ENCODE measurements around the gene GCLM. TPM values are rescaled to one million over a fixed set of nuclear protein-coding genes. Genes with fewer than 3 reads are reported as not detected.

The GCLM gene
- total RNA-seq, 1 experiment from 2014 or later: 28.9 TPM

DNA sequence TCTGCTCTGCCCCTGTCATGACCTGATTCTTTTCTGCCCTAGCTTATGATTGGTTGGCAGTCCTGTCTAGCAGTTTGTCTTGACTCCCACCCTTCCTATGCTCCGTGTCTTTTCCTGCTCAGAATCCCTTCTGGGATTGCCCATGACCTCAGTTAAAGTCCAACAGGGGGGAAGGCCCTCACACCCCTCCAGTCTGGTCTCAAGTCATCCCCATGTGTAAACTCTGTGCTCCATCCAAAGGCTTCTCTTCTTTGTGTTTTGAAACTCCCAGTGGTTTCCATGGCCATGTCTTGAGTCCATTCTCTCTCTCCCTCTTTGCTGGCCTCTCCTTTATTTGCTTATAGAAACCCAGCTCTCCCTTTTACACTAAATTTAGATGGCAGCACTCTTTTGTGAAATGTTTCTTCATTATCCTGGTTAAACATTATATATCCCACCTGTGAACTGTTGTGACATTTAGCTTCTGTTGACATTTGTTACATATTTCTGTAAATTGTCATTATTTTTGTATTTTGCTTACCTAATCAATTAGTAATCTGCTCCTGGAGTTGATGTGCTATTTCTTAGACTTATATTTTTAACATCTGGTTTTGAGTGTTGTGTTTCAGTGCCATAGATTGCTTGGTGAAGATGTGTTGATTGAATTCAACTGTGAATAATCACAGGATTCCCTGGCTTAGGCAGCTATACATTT is 48.9 kb upstream of the GCLM start:
- no peak overlapping the region for H3K9ac ChIP-seq (ENCODE audit: low read length)
- no peaks in the 10 kb centered on the region for H3K4me1 ChIP-seq (ENCODE audit: control insufficient read depth in 1 of 2, insufficient read depth in 2 of 2, low read length in 2 of 2)
- H3K9me2 ChIP-seq (ENCODE audit: insufficient read depth): no peaks in the 10 kb centered on the region
- BruUV-seq (replicated peaks): no TSS peak
- no peak overlapping the region for H3K27ac ChIP-seq (ENCODE audit: low read depth, low read length)
- no peaks in the 10 kb centered on the region for H3K36me3 ChIP-seq (ENCODE audit: control insufficient read depth in 1 of 2, insufficient read depth in 2 of 2, low read length in 2 of 2)
- H3K79me2 ChIP-seq (ENCODE audit: insufficient read depth, low read length): no peaks in the 10 kb centered on the region
- POLR2A ChIA-PET: no interaction called here
- peaks cover 0 to 8% of the 10 kb centered on the region in 2 experiments; a peak in 1 of 4 replicates for H3K9me3 ChIP-seq (ENCODE audit: control insufficient read depth in 1 of 2, insufficient read depth in 1 of 2, low read depth in 1 of 2, low read length in 2 of 2)
- intact Hi-C loops (cut with micrococcal nuclease): no loop called here
- CTCF ChIA-PET: interaction anchor here (1.0 kb wide), 1 partner anchor 82 kb away, joined by 3 read pairs; no protein-coding TSS in a partner anchor
- H3K4me3 ChIP-seq (replicated peaks in 1 of 2; ENCODE audit: low read depth in 1 of 2, low read length in 2 of 2): no peak overlapping the region
- RAD21 ChIA-PET (ENCODE audit: low non-redundant PET in 1 of 2, low total read pairs in 2 of 2, uncharacterized antibody in 2 of 2, unreplicated experiment in 2 of 2): no interaction called here
- H4K20me1 ChIP-seq (ENCODE audit: insufficient read depth): no peaks in the 10 kb centered on the region
- H2AFZ ChIP-seq (ENCODE audit: low read depth, low read length, poor library complexity, severe bottlenecking): no peak overlapping the region
- DNase-seq (ENCODE audit: low read depth, low spot score) (no peak), ATAC-seq (no peak)
- TF ChIP-seq ZNF274 (IDR thresholded peaks at IDR 0.05; ENCODE audit: low read depth, low read length) (no peak), SRF (IDR thresholded peaks at IDR 0.05; ENCODE audit: low read depth) (no peak), CEBPB (IDR thresholded peaks at IDR 0.05; ENCODE audit: low read depth) (no peak), ZFX (IDR thresholded peaks at IDR 0.05) (no peak), RAD21 (IDR thresholded peaks at IDR 0.05; ENCODE audit: low read depth) (no peak), POLR2AphosphoS5 (IDR thresholded peaks at IDR 0.05; ENCODE audit: low read depth, low read length) (no peak), YY1 (IDR thresholded peaks at IDR 0.05; ENCODE audit: extremely low read depth, insufficient replicate concordance, low read depth, low read length) (no peak), CBX3 (IDR thresholded peaks at IDR 0.05; ENCODE audit: low read depth) (no peak), ELF1 (IDR thresholded peaks at IDR 0.05; ENCODE audit: borderline replicate concordance, low read depth) (no peak), TCF7L2 (IDR thresholded peaks at IDR 0.05; ENCODE audit: borderline replicate concordance, extremely low read depth, insufficient read depth, insufficient read length) (no peak), JUND (IDR thresholded peaks at IDR 0.05) (no peak)
- TF ChIP-seq, protein P1, sequence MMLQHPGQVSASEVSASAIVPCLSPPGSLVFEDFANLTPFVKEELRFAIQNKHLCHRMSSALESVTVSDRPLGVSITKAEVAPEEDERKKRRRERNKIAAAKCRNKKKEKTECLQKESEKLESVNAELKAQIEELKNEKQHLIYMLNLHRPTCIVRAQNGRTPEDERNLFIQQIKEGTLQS (IDR thresholded peaks at IDR 0.05): no peak
- TF ChIP-seq, protein P2, sequence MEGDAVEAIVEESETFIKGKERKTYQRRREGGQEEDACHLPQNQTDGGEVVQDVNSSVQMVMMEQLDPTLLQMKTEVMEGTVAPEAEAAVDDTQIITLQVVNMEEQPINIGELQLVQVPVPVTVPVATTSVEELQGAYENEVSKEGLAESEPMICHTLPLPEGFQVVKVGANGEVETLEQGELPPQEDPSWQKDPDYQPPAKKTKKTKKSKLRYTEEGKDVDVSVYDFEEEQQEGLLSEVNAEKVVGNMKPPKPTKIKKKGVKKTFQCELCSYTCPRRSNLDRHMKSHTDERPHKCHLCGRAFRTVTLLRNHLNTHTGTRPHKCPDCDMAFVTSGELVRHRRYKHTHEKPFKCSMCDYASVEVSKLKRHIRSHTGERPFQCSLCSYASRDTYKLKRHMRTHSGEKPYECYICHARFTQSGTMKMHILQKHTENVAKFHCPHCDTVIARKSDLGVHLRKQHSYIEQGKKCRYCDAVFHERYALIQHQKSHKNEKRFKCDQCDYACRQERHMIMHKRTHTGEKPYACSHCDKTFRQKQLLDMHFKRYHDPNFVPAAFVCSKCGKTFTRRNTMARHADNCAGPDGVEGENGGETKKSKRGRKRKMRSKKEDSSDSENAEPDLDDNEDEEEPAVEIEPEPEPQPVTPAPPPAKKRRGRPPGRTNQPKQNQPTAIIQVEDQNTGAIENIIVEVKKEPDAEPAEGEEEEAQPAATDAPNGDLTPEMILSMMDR (IDR thresholded peaks at IDR 0.05 in 2 of 3, conservative IDR thresholded peaks at IDR 0.05 in 1 of 3; ENCODE audit: borderline replicate concordance in 1 of 3, insufficient read depth in 1 of 3, low read depth in 2 of 3, low read length in 2 of 3): no peak
- TF ChIP-seq, protein P3, sequence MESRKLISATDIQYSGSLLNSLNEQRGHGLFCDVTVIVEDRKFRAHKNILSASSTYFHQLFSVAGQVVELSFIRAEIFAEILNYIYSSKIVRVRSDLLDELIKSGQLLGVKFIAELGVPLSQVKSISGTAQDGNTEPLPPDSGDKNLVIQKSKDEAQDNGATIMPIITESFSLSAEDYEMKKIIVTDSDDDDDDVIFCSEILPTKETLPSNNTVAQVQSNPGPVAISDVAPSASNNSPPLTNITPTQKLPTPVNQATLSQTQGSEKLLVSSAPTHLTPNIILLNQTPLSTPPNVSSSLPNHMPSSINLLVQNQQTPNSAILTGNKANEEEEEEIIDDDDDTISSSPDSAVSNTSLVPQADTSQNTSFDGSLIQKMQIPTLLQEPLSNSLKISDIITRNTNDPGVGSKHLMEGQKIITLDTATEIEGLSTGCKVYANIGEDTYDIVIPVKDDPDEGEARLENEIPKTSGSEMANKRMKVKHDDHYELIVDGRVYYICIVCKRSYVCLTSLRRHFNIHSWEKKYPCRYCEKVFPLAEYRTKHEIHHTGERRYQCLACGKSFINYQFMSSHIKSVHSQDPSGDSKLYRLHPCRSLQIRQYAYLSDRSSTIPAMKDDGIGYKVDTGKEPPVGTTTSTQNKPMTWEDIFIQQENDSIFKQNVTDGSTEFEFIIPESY (IDR thresholded peaks at IDR 0.05; ENCODE audit: extremely low read depth, insufficient replicate concordance, low read length): no peak
- H3K4me2 ChIP-seq (ENCODE audit: low read length): no peak overlapping the region
- H3K27me3 ChIP-seq (ENCODE audit: insufficient read depth, low read length): no peaks in the 10 kb centered on the region

Data from HCT116 (cell line).